SK-N-MC (cell line): ENCODE measurements around the gene RNF125.

Experiments
- EZH2 ChIP-seq: fragments of 200-600 bp; sonication (generic); IDR thresholded peaks from one replicate; pipeline ENCODE4 v1.6.1; 2017; ENCODE audit warnings: antibody characterized with exemption
- POLR2AphosphoS5 ChIP-seq: IDR thresholded peaks from 2 replicates; pipeline ENCODE4 v1.6.1; 2012; ENCODE audit warnings: mild to moderate bottlenecking, low read depth, low read length, borderline replicate concordance

GRCh38 chr18:31983020-31983419, 35.6 kb upstream of the RNF125 start:
- TF ChIP-seq EZH2 (no peak), POLR2AphosphoS5 (no peak)
